Measurements from ENCODE around the gene FANCD2. TPM values are rescaled to one million over a fixed set of nuclear protein-coding genes. Genes with fewer than 3 reads are reported as not detected.

FANCD2 gene
- total and polyA plus RNA-seq, 2 experiments from 2014 or later, result 61.5 to 71.6 TPM

DNA sequence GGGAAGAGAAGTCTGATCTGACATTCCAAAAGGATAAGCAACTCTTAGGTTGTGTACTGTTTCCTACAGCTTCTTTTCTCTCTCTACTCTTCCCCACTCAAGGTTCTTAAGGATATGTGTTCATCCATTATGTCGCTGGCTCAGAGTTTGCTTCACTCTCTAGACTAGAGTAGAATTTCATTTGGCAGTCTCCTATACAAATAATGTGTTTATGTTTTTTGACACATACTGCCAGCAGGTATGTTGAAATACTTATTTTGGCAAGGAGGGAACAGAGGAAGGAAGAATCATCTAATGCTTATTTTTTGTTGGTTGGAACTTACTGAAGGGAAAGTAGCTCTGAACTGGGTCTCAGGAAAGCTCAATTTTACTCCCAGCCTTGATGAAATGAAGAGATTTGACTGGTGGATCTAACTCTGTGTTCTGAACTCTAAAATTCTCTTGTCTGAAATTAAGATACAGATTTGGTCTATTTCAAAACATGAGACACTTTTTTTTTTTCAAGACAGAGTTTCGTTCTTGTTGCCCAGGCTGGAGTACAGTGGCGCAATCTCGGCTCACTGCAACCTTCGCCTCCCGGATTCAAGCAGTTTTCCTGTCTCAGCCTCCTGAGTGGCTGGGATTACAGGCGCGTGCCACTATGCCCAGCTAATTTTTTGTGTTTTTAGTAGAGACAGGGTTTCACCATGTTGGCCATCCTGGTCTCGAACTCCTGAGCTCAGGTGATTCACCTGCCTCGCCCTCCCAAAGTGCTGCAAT lies 32.0 kb upstream of the FANCD2 start:
- no peaks in the 10 kb centered on the region for H3K4me1 ChIP-seq (ENCODE audit: insufficient read depth)
- DNase-seq (ENCODE audit: low spot score) (no peak), ATAC-seq (no peak)
- TF ChIP-seq CREB1 (CRISPR knock-in tag; IDR thresholded peaks at IDR 0.05; ENCODE audit: low read depth), result no peak
- TF ChIP-seq NANOG (IDR thresholded peaks at IDR 0.05; ENCODE audit: borderline replicate concordance), result no peak
- no peak for TF ChIP-seq POLR2AphosphoS5 (IDR thresholded peaks at IDR 0.05; ENCODE audit: low read depth)
- no peak for TF ChIP-seq EZH2 (IDR thresholded peaks at IDR 0.05; ENCODE audit: low read depth, unreplicated experiment)
- TF ChIP-seq, protein P1, sequence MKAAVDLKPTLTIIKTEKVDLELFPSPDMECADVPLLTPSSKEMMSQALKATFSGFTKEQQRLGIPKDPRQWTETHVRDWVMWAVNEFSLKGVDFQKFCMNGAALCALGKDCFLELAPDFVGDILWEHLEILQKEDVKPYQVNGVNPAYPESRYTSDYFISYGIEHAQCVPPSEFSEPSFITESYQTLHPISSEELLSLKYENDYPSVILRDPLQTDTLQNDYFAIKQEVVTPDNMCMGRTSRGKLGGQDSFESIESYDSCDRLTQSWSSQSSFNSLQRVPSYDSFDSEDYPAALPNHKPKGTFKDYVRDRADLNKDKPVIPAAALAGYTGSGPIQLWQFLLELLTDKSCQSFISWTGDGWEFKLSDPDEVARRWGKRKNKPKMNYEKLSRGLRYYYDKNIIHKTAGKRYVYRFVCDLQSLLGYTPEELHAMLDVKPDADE (IDR thresholded peaks at IDR 0.05), result no peak
- TF ChIP-seq EZH2phosphoT487 (IDR thresholded peaks at IDR 0.05; ENCODE audit: unreplicated experiment), result no peak
- Mint-ChIP-seq H3K9me3 (no peaks in the 10 kb centered on the region), H3K27ac (no peak overlapping the region), H3K4me1 (no peaks in the 10 kb centered on the region), H3K4me3 (no peak overlapping the region), H3K36me3 (ENCODE audit: low read depth) (peaks cover 51% of the 10 kb centered on the region), H3K27me3 (ENCODE audit: insufficient read depth, low read depth, poor library complexity) (peaks cover 3% of the 10 kb centered on the region)
- no peak overlapping the region for H3K4me3 ChIP-seq
- H4K20me1 ChIP-seq (replicated peaks; ENCODE audit: insufficient read depth), result peaks cover 23% of the 10 kb centered on the region
- no peak overlapping the region for H2AFZ ChIP-seq
- H3K27ac ChIP-seq (ENCODE audit: low read depth), result no peak overlapping the region
- peaks cover 87% of the 10 kb centered on the region for H3K79me2 ChIP-seq (replicated peaks; ENCODE audit: insufficient read depth)
- H3K9me2 ChIP-seq (ENCODE audit: insufficient read depth), result no peaks in the 10 kb centered on the region
- H3K36me3 ChIP-seq (ENCODE audit: insufficient read depth), result peaks cover 4% of the 10 kb centered on the region; the same call in 1 of the 2 replicates
- no peak overlapping the region for H3K4me2 ChIP-seq
- no peaks in the 10 kb centered on the region for H3K27me3 ChIP-seq (ENCODE audit: insufficient read depth)
- H3F3A ChIP-seq (replicated peaks; ENCODE audit: low read depth), result no peaks in the 10 kb centered on the region

DNA sequence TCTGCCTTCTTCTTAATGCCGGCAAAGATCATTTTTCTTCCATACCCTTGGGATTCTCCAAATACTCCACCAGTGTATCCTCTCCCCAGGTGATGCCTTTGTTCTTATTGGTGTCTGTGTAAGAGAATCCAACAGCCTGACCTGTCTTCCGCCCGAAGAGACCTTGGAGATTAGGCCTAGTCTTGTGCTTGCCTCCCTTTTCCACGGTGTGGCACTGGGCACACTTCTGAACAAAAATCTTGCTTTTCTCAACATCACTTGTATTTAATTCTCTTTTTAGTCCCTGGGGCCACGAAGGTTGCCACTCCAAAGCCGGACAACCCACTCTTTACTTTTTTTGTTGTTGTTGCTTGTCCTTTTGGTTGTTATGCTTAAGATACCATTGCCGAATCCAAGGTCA lies 25.6 kb upstream of the FANCD2 start:
- no peak for DNase-seq (ENCODE audit: low spot score)
- H3K4me2 ChIP-seq, result no peak overlapping the region
- H2AFZ ChIP-seq, result no peak overlapping the region
- H4K20me1 ChIP-seq (replicated peaks; ENCODE audit: insufficient read depth), result peaks cover 33% of the 10 kb centered on the region
- H3K4me1 Mint-ChIP-seq, result no peaks in the 10 kb centered on the region
- no peak overlapping the region for H3K27ac ChIP-seq (ENCODE audit: low read depth)
- H3K36me3 Mint-ChIP-seq (ENCODE audit: low read depth), result peaks cover 62% of the 10 kb centered on the region
- H3K9me2 ChIP-seq (ENCODE audit: insufficient read depth), result no peaks in the 10 kb centered on the region
- peaks cover 17% of the 10 kb centered on the region for H3K27me3 Mint-ChIP-seq (ENCODE audit: insufficient read depth, low read depth, poor library complexity)
- H3K4me3 ChIP-seq, result no peak overlapping the region
- peaks cover 21% of the 10 kb centered on the region; the same call in 1 of the 2 replicates for H3K36me3 ChIP-seq (ENCODE audit: insufficient read depth)
- ATAC-seq, result no peak
- peaks cover 42% of the 10 kb centered on the region for H3K79me2 ChIP-seq (replicated peaks; ENCODE audit: insufficient read depth)
- no peaks in the 10 kb centered on the region for H3K4me1 ChIP-seq (ENCODE audit: insufficient read depth)
- no peaks in the 10 kb centered on the region for H3F3A ChIP-seq (replicated peaks; ENCODE audit: low read depth)
- H3K9me3 Mint-ChIP-seq, result no peaks in the 10 kb centered on the region
- H3K27ac Mint-ChIP-seq, result no peak overlapping the region
- no peak overlapping the region for H3K4me3 Mint-ChIP-seq
- no peaks in the 10 kb centered on the region for H3K27me3 ChIP-seq (ENCODE audit: insufficient read depth)
- TF ChIP-seq JUNB (IDR thresholded peaks at IDR 0.05; ENCODE audit: unreplicated experiment) (no peak), CREB1 (CRISPR knock-in tag; IDR thresholded peaks at IDR 0.05; ENCODE audit: low read depth) (no peak), ZNF114 (CRISPR knock-in tag; IDR thresholded peaks at IDR 0.05) (no peak), EZH2 (IDR thresholded peaks at IDR 0.05; ENCODE audit: low read depth, unreplicated experiment) (no peak)
- TF ChIP-seq, protein P2, sequence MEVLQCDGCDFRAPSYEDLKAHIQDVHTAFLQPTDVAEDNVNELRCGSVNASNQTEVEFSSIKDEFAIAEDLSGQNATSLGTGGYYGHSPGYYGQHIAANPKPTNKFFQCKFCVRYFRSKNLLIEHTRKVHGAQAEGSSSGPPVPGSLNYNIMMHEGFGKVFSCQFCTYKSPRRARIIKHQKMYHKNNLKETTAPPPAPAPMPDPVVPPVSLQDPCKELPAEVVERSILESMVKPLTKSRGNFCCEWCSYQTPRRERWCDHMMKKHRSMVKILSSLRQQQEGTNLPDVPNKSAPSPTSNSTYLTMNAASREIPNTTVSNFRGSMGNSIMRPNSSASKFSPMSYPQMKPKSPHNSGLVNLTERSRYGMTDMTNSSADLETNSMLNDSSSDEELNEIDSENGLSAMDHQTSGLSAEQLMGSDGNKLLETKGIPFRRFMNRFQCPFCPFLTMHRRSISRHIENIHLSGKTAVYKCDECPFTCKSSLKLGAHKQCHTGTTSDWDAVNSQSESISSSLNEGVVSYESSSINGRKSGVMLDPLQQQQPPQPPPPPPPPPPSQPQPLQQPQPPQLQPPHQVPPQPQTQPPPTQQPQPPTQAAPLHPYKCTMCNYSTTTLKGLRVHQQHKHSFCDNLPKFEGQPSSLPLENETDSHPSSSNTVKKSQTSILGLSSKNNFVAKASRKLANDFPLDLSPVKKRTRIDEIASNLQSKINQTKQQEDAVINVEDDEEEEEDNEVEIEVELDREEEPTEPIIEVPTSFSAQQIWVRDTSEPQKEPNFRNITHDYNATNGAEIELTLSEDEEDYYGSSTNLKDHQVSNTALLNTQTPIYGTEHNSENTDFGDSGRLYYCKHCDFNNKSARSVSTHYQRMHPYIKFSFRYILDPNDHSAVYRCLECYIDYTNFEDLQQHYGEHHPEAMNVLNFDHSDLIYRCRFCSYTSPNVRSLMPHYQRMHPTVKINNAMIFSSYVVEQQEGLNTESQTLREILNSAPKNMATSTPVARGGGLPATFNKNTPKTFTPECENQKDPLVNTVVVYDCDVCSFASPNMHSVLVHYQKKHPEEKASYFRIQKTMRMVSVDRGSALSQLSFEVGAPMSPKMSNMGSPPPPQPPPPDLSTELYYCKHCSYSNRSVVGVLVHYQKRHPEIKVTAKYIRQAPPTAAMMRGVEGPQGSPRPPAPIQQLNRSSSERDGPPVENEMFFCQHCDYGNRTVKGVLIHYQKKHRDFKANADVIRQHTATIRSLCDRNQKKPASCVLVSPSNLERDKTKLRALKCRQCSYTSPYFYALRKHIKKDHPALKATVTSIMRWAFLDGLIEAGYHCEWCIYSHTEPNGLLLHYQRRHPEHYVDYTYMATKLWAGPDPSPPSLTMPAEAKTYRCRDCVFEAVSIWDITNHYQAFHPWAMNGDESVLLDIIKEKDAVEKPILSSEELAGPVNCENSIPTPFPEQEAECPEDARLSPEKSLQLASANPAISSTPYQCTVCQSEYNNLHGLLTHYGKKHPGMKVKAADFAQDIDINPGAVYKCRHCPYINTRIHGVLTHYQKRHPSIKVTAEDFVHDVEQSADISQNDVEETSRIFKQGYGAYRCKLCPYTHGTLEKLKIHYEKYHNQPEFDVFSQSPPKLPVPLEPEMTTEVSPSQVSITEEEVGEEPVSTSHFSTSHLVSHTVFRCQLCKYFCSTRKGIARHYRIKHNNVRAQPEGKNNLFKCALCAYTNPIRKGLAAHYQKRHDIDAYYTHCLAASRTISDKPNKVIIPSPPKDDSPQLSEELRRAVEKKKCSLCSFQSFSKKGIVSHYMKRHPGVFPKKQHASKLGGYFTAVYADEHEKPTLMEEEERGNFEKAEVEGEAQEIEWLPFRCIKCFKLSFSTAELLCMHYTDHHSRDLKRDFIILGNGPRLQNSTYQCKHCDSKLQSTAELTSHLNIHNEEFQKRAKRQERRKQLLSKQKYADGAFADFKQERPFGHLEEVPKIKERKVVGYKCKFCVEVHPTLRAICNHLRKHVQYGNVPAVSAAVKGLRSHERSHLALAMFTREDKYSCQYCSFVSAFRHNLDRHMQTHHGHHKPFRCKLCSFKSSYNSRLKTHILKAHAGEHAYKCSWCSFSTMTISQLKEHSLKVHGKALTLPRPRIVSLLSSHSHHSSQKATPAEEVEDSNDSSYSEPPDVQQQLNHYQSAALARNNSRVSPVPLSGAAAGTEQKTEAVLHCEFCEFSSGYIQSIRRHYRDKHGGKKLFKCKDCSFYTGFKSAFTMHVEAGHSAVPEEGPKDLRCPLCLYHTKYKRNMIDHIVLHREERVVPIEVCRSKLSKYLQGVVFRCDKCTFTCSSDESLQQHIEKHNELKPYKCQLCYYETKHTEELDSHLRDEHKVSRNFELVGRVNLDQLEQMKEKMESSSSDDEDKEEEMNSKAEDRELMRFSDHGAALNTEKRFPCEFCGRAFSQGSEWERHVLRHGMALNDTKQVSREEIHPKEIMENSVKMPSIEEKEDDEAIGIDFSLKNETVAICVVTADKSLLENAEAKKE (CRISPR knock-in tag; IDR thresholded peaks at IDR 0.05), result no peak
- TF ChIP-seq, protein P3, sequence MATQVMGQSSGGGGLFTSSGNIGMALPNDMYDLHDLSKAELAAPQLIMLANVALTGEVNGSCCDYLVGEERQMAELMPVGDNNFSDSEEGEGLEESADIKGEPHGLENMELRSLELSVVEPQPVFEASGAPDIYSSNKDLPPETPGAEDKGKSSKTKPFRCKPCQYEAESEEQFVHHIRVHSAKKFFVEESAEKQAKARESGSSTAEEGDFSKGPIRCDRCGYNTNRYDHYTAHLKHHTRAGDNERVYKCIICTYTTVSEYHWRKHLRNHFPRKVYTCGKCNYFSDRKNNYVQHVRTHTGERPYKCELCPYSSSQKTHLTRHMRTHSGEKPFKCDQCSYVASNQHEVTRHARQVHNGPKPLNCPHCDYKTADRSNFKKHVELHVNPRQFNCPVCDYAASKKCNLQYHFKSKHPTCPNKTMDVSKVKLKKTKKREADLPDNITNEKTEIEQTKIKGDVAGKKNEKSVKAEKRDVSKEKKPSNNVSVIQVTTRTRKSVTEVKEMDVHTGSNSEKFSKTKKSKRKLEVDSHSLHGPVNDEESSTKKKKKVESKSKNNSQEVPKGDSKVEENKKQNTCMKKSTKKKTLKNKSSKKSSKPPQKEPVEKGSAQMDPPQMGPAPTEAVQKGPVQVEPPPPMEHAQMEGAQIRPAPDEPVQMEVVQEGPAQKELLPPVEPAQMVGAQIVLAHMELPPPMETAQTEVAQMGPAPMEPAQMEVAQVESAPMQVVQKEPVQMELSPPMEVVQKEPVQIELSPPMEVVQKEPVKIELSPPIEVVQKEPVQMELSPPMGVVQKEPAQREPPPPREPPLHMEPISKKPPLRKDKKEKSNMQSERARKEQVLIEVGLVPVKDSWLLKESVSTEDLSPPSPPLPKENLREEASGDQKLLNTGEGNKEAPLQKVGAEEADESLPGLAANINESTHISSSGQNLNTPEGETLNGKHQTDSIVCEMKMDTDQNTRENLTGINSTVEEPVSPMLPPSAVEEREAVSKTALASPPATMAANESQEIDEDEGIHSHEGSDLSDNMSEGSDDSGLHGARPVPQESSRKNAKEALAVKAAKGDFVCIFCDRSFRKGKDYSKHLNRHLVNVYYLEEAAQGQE (IDR thresholded peaks at IDR 0.05; ENCODE audit: unreplicated experiment), result no peak
